HCT116 (cell line): ENCODE data around the gene GSTO1. TPM values are rescaled to one million over a fixed set of nuclear protein-coding genes. Genes with fewer than 3 reads are reported as not detected.

Experiments used
- ATAC-seq: fragments of 200-7000 bp; cut with Tn5 transposase; 2 replicates; pipeline ENCODE4 v1.9.1; 2020; ENCODE audit warnings: mild to moderate bottlenecking, moderate library complexity
- BruUV-seq: library from RNA; stranded (reverse); fragments of 400-500 nt; replicated peaks from 2 replicates; lab custom pipeline; 2021; lab: Mats Ljungman, UMichigan
- CTCF ChIA-PET: fragments of 300-600 bp; sonication (Branson Sonifier 250); formaldehyde crosslinking; loops from one replicate; lab custom pipeline; 2021; ENCODE audit warnings: antibody characterized with exemption; lab: Charles Lee
- POLR2A ChIA-PET: fragments of 300-600, 350-600 bp; sonication (Branson Sonifier 250); formaldehyde crosslinking; loops from one replicate; lab custom pipeline; 2021; ENCODE audit warnings: antibody characterized with exemption; lab: Charles Lee
- RAD21 ChIA-PET, 2 experiments: fragments of 300-600 bp; sonication (Branson Sonifier 250); formaldehyde crosslinking; loops; one replicate each; lab custom pipeline; 2023; ENCODE audit warnings: low total read pairs in 2 of 2; ENCODE audit not compliant: uncharacterized antibody in 2 of 2, unreplicated experiment in 2 of 2, low non-redundant PET in 1 of 2; lab: Charles Lee
- DNase-seq: peaks from one replicate; pipeline ENCODE4 v3.0.0-alpha.2; 2010; ENCODE audit warnings: low read depth, low spot score
- H2AFZ ChIP-seq: fragments of 200-600 bp; shearing (Covaris generic), sonication (generic); 2 replicates; pipeline ENCODE4 v1.6.1; 2017; ENCODE audit warnings: low read depth, mixed run types, mixed read lengths, antibody characterized with exemption, low read length; ENCODE audit not compliant: poor library complexity, severe bottlenecking
- H3K27ac ChIP-seq: 2 replicates; pipeline ENCODE4 v1.5.1; 2012; ENCODE audit warnings: low read depth, low read length
- H3K27me3 ChIP-seq: fragments of 200-600 bp; sonication (generic); 2 replicates; pipeline ENCODE4 v1.6.1; 2016; ENCODE audit warnings: mixed run types, low read length, mixed read lengths; ENCODE audit not compliant: insufficient read depth
- H3K36me3 ChIP-seq, 2 experiments: fragments of 200-500 bp in 1 of 2; fragments of 200-600 bp in 1 of 2; sonication (Bioruptor generic) in 1 of 2; sonication (generic) in 1 of 2; 2 replicates each; pipeline versions ENCODE4 v1.5.1 to v1.6.1; 2014 to 2016; ENCODE audit warnings: low read length in 2 of 2, inconsistent platforms in 1 of 2, mixed read lengths in 1 of 2, mixed run types in 1 of 2; ENCODE audit not compliant: insufficient read depth in 2 of 2, control insufficient read depth in 1 of 2
- H3K4me1 ChIP-seq, 2 experiments: fragments of 200-600 bp in 1 of 2; sonication (generic) in 1 of 2; 2 replicates each; pipeline versions ENCODE4 v1.5.1 to v1.6.1; 2012 to 2017; ENCODE audit warnings: low read length in 2 of 2, inconsistent platforms in 1 of 2, mild to moderate bottlenecking in 1 of 2, mixed read lengths in 1 of 2, mixed run types in 1 of 2, moderate library complexity in 1 of 2; ENCODE audit not compliant: insufficient read depth in 2 of 2, control insufficient read depth in 1 of 2
- H3K4me2 ChIP-seq: fragments of 200-600 bp; sonication (generic); 2 replicates; pipeline ENCODE4 v1.6.1; 2017; ENCODE audit warnings: mixed run types, low read length, mixed read lengths
- H3K4me3 ChIP-seq, 2 experiments: fragments of 200-600 bp in 1 of 2; sonication (generic) in 1 of 2; replicated peaks in 1 of 2; 2 replicates each; pipeline ENCODE4 v1.5.1; 2011 to 2016; ENCODE audit warnings: low read length in 2 of 2, control low read depth in 1 of 2, low read depth in 1 of 2, mild to moderate bottlenecking in 1 of 2, mixed read lengths in 1 of 2, mixed run types in 1 of 2
- H3K79me2 ChIP-seq: fragments of 200-600 bp; sonication (generic); 2 replicates; pipeline ENCODE4 v1.6.1; 2017; ENCODE audit warnings: mild to moderate bottlenecking, mixed run types, low read length, moderate library complexity, mixed read lengths; ENCODE audit not compliant: insufficient read depth
- H3K9ac ChIP-seq: fragments of 200-600 bp; sonication (generic); 2 replicates; pipeline ENCODE4 v1.6.1; 2016; ENCODE audit warnings: low read length, mixed read lengths
- H3K9me2 ChIP-seq: fragments of 200-600 bp; sonication (generic), shearing (Covaris generic); 2 replicates; pipeline ENCODE4 v1.6.1; 2017; ENCODE audit warnings: mixed run types, mild to moderate bottlenecking, moderate library complexity; ENCODE audit not compliant: insufficient read depth
- H3K9me3 ChIP-seq, 2 experiments: fragments of 200-500 bp in 1 of 2; fragments of 200-600 bp in 1 of 2; sonication (Bioruptor generic) in 1 of 2; sonication (generic) in 1 of 2; 2 replicates each; pipeline ENCODE4 v1.6.1; 2014 to 2017; ENCODE audit warnings: low read length in 2 of 2, mixed read lengths in 2 of 2, inconsistent platforms in 1 of 2, low read depth in 1 of 2, mild to moderate bottlenecking in 1 of 2, mixed run types in 1 of 2, moderate library complexity in 1 of 2; ENCODE audit not compliant: control insufficient read depth in 1 of 2, insufficient read depth in 1 of 2
- H4K20me1 ChIP-seq: fragments of 200-600 bp; sonication (generic), shearing (Covaris generic); 2 replicates; pipeline ENCODE4 v1.6.1; 2017; ENCODE audit warnings: mixed run types, mild to moderate bottlenecking, moderate library complexity; ENCODE audit not compliant: insufficient read depth
- CEBPB ChIP-seq: IDR thresholded peaks from 2 replicates; pipeline ENCODE4 v1.6.1; 2012; ENCODE audit warnings: low read depth
- ELF1 ChIP-seq: IDR thresholded peaks from 2 replicates; pipeline ENCODE4 v1.6.1; 2012; ENCODE audit warnings: low read depth, borderline replicate concordance
- REST ChIP-seq: IDR thresholded peaks from 2 replicates; pipeline ENCODE4 v1.6.1; 2012; ENCODE audit warnings: low read depth
- TCF7L2 ChIP-seq: IDR thresholded peaks from 2 replicates; pipeline ENCODE4 v1.7.0; 2011; ENCODE audit warnings: borderline replicate concordance, inconsistent platforms; ENCODE audit not compliant: insufficient read depth, insufficient read length; ENCODE audit errors: extremely low read depth
- intact Hi-C: fragments of 100-400 bp; cut with micrococcal nuclease; formaldehyde crosslinking; loops from 2 replicates; pipeline ENCODE4 v1.10.0; 2022
- total RNA-seq: library from RNA; stranded (reverse); gene quantifications from one replicate; pipeline ENCODE4 v1.2.1, GENCODE V29; 2021; ENCODE audit not compliant: unreplicated experiment

The GSTO1 gene
- total RNA-seq, 1 experiment from 2014 or later = 179 TPM

- H3K9me2 ChIP-seq = no peaks in the 10 kb centered on the region
- no peaks in the 10 kb centered on the region for H3K9me3 ChIP-seq
- H3K4me2 ChIP-seq = no peak overlapping the region
- no peak overlapping the region for H3K27ac ChIP-seq
- no peak for DNase-seq
- no peak for ATAC-seq
- H3K9ac ChIP-seq = no peak overlapping the region
- H3K27me3 ChIP-seq = no peaks in the 10 kb centered on the region
- intact Hi-C loops = no loop called here
- no peak overlapping the region for H2AFZ ChIP-seq
- H4K20me1 ChIP-seq = no peaks in the 10 kb centered on the region
- ChIA-PET RAD21 (no interaction called here), POLR2A (no interaction called here), CTCF (no interaction called here)
- H3K4me1 ChIP-seq = peaks cover 8 to 11% of the 10 kb centered on the region in 2 experiments
- no TSS peak for BruUV-seq
- no peak for TF ChIP-seq ELF1
- TF ChIP-seq TCF7L2 = no peak
- TF ChIP-seq REST = no peak
- TF ChIP-seq CEBPB = no peak
- H3K4me3 ChIP-seq = no peak overlapping the region
- peaks cover 37 to 47% of the 10 kb centered on the region in 2 experiments; a peak in 3 of 4 replicates for H3K36me3 ChIP-seq
- peaks cover 91% of the 10 kb centered on the region for H3K79me2 ChIP-seq
Measured at GRCh38 chr10:104279550-104280259, 25.0 kb downstream of the GSTO1 start.
